ENCODE measurements around the gene USH1C. TPM values are rescaled to one million over a fixed set of nuclear protein-coding genes. Genes with fewer than 3 reads are reported as not detected.

The USH1C gene
- total and polyA plus RNA-seq, 4 donors: 0.10 to 0.55 (median 0.13) TPM

DNA sequence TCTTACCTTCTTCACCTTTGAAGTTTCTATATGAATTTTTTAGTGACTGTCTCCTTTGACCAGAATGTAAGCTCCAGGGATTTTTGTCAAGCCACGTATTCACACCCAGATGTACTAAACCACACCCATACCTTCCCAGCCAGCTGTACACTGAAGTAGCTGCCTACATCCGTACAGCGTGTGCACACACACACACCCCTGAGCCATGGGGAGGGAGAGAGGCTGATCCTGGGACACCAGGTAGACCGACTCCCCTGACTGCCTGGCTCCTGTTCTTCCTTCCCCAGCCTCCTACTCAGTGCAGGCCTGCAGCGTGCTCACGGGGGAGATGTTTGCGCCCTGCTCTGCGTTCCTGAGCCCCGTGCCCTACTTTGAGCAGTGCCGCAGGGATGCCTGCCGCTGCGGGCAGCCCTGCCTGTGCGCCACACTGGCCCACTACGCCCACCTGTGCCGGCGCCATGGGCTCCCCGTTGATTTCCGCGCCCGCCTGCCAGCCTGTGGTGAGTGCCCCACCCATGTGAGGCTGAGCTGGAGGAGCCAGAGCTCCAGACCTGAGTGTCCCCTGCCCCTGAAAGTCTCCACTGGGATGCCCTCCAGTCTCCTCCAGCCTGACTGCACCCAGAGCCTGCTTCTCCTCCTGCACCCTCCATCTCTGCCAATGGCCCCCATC lies 28.7 kb upstream of the USH1C start:
- TF ChIP-seq CTCF (IDR thresholded peaks at IDR 0.05; ENCODE audit: control extremely low read depth, extremely low read depth): no peak
- peaks cover 0 to 1% (median 0%) of the 10 kb centered on the region in 4 donors for H3K9me3 ChIP-seq (ENCODE audit: control insufficient read depth in 4 of 4, insufficient read depth in 3 of 4, low read length in 3 of 4)
- H3K4me3 ChIP-seq: no peak overlapping the region
- no peaks in the 10 kb centered on the region for H3K4me1 ChIP-seq (ENCODE audit: control insufficient read depth in 5 of 5, insufficient read depth in 5 of 5, low read length in 5 of 5)
- H3K9ac ChIP-seq (ENCODE audit: insufficient read depth in 1 of 2, low read length in 2 of 2): no peak overlapping the region
- no peak for ATAC-seq (ENCODE audit: insufficient read depth, low FRiP score)
- no peak overlapping the region for H3K27ac ChIP-seq (ENCODE audit: low read depth in 1 of 2, low read length in 1 of 2)
- WGBS, 2 donors: 90 to 96% methylated on average over 20 of the region's 20 CpGs
- DNase-seq: no peak
- peaks cover 0 to 2% (median 0%) of the 10 kb centered on the region in 3 donors for H3K27me3 ChIP-seq (ENCODE audit: control insufficient read depth in 3 of 3, insufficient read depth in 3 of 3, low read length in 2 of 3)
- H3K36me3 ChIP-seq (ENCODE audit: control insufficient read depth in 4 of 4, insufficient read depth in 4 of 4, low read length in 4 of 4): no peaks in the 10 kb centered on the region

- peaks cover 0 to 1% (median 0%) of the 10 kb centered on the region in 4 donors for H3K9me3 ChIP-seq (ENCODE audit: control insufficient read depth in 4 of 4, insufficient read depth in 3 of 4, low read length in 3 of 4)
- H3K4me1 ChIP-seq (ENCODE audit: control insufficient read depth in 5 of 5, insufficient read depth in 5 of 5, low read length in 5 of 5): no peaks in the 10 kb centered on the region
- WGBS, 2 donors: 10 to 48% methylated on average over 2 to 3 of the region's 3 CpGs
- H3K27ac ChIP-seq (ENCODE audit: low read depth in 1 of 2, low read length in 1 of 2): no peak overlapping the region
- H3K36me3 ChIP-seq (ENCODE audit: control insufficient read depth in 4 of 4, insufficient read depth in 4 of 4, low read length in 4 of 4): no peaks in the 10 kb centered on the region
- H3K9ac ChIP-seq (ENCODE audit: insufficient read depth in 1 of 2, low read length in 2 of 2): no peak overlapping the region
- peaks cover 0 to 2% (median 0%) of the 10 kb centered on the region in 3 donors for H3K27me3 ChIP-seq (ENCODE audit: control insufficient read depth in 3 of 3, insufficient read depth in 3 of 3, low read length in 2 of 3)
- peak in 1 of 3 donors; percentile 6 for DNase-seq
- no peak for TF ChIP-seq CTCF (IDR thresholded peaks at IDR 0.05; ENCODE audit: control extremely low read depth, extremely low read depth)
- no peak for ATAC-seq (ENCODE audit: insufficient read depth, low FRiP score)
- H3K4me3 ChIP-seq: no peak overlapping the region
These were observed 28.1 kb upstream of the USH1C start for GRCh38 chr11:17572359-17572690.

DNA sequence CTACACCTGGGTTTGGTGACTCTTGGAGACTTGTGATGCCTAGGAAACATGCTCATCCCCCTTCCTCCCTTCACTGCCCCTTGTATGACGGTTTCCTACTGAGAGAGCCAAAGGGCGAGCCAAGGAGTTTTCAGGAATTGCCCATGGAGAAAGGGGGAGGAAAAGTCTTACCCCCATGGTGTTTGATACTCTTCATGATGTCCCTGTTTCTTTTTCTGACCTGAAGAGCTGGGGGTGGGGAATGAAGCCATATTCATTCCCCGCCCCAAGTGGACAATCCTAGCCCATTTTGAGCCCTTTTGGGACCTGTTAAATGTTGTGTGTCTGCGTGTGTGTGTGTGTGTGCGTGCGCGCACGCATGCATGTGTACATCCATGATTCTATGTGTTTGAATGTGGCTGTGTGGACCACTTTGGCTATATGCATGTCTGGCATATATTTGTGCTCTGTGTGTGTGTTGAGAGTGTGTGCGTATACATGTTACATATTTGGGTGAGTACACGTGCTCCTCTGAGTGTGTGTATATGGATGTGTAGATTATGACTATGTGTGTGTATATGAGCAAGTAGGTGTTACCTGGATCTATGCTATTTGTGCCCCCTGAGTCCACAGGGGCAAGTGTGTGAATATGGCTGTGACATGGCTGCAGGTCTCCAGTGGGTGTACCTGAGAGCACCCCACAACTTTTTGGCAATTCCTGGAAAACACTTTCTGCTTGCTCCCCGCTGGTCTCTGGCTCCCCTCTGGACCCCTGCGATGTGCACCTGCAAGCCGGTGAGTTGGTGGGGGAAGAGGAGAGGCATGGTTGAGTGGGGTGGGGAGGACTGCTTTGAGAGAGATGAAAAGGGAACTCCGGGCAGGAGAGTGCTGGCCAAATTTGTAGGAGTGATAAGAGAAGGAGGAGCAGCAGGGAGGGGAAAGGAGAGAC lies 27.5 kb upstream of the USH1C start:
- no peak for ATAC-seq (ENCODE audit: insufficient read depth, low FRiP score)

More for the DNA sequence above, 27.5 kb upstream of the USH1C start:
- Histone ChIP-seq H3K4me1 (ENCODE audit: control insufficient read depth in 5 of 5, insufficient read depth in 5 of 5, low read length in 5 of 5) (no peaks in the 10 kb centered on the region), H3K4me3 (no peak overlapping the region), H3K9ac (ENCODE audit: insufficient read depth in 1 of 2, low read length in 2 of 2) (no peak overlapping the region), H3K9me3 (ENCODE audit: control insufficient read depth in 4 of 4, insufficient read depth in 3 of 4, low read length in 3 of 4) (peaks cover 0 to 1% (median 0%) of the 10 kb centered on the region in 4 donors), H3K36me3 (ENCODE audit: control insufficient read depth in 4 of 4, insufficient read depth in 4 of 4, low read length in 4 of 4) (no peaks in the 10 kb centered on the region), H3K27ac (ENCODE audit: low read depth in 1 of 2, low read length in 1 of 2) (no peak overlapping the region), H3K27me3 (ENCODE audit: control insufficient read depth in 3 of 3, insufficient read depth in 3 of 3, low read length in 2 of 3) (peaks cover 0 to 2% (median 0%) of the 10 kb centered on the region in 3 donors)
- 82 to 87% methylated on average over 14 of the region's 14 CpGs for WGBS, 2 donors
- peak in 1 of 3 donors; percentile 4 for DNase-seq
- no peak for TF ChIP-seq CTCF (IDR thresholded peaks at IDR 0.05; ENCODE audit: control extremely low read depth, extremely low read depth)

Data from lung (tissue), 12 donors.